Stimulated activated CD8-positive, alpha-beta memory T cell treated with anti-CD3 and anti-CD28 coated beads, Interleukin-4, amount 100 ng/mL, for 24 hours (primary cell): ENCODE results near the gene AGAP5.
"Not testable (repeated sequence)": the region's sequence is repeated elsewhere in the genome, so short reads cannot be mapped to it uniquely, and the experiment has no call there.

Source experiments
- DNase-seq: peaks from one replicate; pipeline ENCODE4 v3.0.0-alpha.2; 2020; ENCODE audit warnings: low read depth

Gene AGAP5

GRCh38 chr10:73697675-73698159, at the start of gene AGAP5:
AGAP5 (minus strand) TSS chr10:73698109; CDS start chr10:73697755, 354 bp downstream.
- not testable (repeated sequence) for DNase-seq

GRCh38 chr10:73746721-73747120, 48.8 kb upstream of the AGAP5 start:
- DNase-seq: no peak

GRCh38 chr10:73744664-73744975, 46.7 kb upstream of the AGAP5 start:
- peak; percentile 39 for DNase-seq

GRCh38 chr10:73743905-73744663, 46.2 kb upstream of the AGAP5 start, which contains the start of gene SEC24C:
SEC24C (plus strand) TSS chr10:73744372; CDS start chr10:73746833, 2,461 bp downstream.
- peak; percentile 91 for DNase-seq

- DNase-seq: no peak
These were observed 45.5 kb upstream of the AGAP5 start for GRCh38 chr10:73743327-73743904.

GRCh38 chr10:73742454-73742734, 44.5 kb upstream of the AGAP5 start:
- no peak for DNase-seq

GRCh38 chr10:73740501-73741254, 42.8 kb upstream of the AGAP5 start:
- not testable (repeated sequence) for DNase-seq

- no peak for DNase-seq
These were observed 36.9 kb upstream of the AGAP5 start for GRCh38 chr10:73734796-73735305.

GRCh38 chr10:73734028-73734720, 36.3 kb upstream of the AGAP5 start:
- DNase-seq: no peak

- no peak for DNase-seq
These were observed 35.2 kb upstream of the AGAP5 start for GRCh38 chr10:73732931-73733623.

- DNase-seq: no peak
These were observed 34.5 kb upstream of the AGAP5 start for GRCh38 chr10:73732426-73732825.

GRCh38 chr10:73731588-73732375, 33.9 kb upstream of the AGAP5 start:
- no peak for DNase-seq

- DNase-seq: peak; percentile 79
These were observed 32.4 kb upstream of the AGAP5 start for GRCh38 chr10:73730153-73730906.

GRCh38 chr10:73729781-73730152, 31.9 kb upstream of the AGAP5 start:
- peak; percentile 11 for DNase-seq

GRCh38 chr10:73723516-73723915, 25.6 kb upstream of the AGAP5 start:
- no peak for DNase-seq

- not testable (repeated sequence) for DNase-seq
These were observed 22.7 kb upstream of the AGAP5 start for GRCh38 chr10:73720561-73720960.

- DNase-seq: no peak
These were observed 19.6 kb upstream of the AGAP5 start for GRCh38 chr10:73717556-73717955.

- DNase-seq: no peak
These were observed 18.3 kb upstream of the AGAP5 start for GRCh38 chr10:73716251-73716650.

- DNase-seq: not testable (repeated sequence)
These were observed 17.6 kb upstream of the AGAP5 start for GRCh38 chr10:73715179-73716156.
